Breast epithelium (tissue), 4 donors: ENCODE data around the gene TXLNG. TPM values are rescaled to one million over a fixed set of nuclear protein-coding genes. Genes with fewer than 3 reads are reported as not detected.

Experiments used
- DNase-seq, 2 donors: peaks; one replicate each; pipeline ENCODE4 v3.0.0-alpha.2; 2019; ENCODE audit warnings: low spot score in 2 of 2
- H3K27ac ChIP-seq, 2 donors: fragments of 200-600 bp; sonication (generic) in 1 of 2; one replicate each; pipeline ENCODE4 v1.5.1; 2016 to 2019; ENCODE audit warnings: mild to moderate bottlenecking in 1 of 2
- H3K27me3 ChIP-seq, 2 donors: fragments of 200-600 bp; sonication (generic) in 1 of 2; one replicate each; pipeline versions ENCODE4 v1.5.1 to v1.6.0; 2017 to 2019; ENCODE audit warnings: control low read depth in 1 of 2, mild to moderate bottlenecking in 1 of 2
- H3K36me3 ChIP-seq: fragments of 200-600 bp; one replicate; pipeline ENCODE4 v1.5.1; 2019
- H3K4me1 ChIP-seq, 2 donors: fragments of 200-600 bp; sonication (generic); one replicate each; pipeline ENCODE4 v1.5.1; 2016 to 2019; ENCODE audit warnings: control low read depth in 1 of 2
- H3K4me3 ChIP-seq, 3 donors: fragments of 200-600 bp; sonication (generic); 1 replicate in 2 of 3; 2 replicates in 1 of 3; pipeline ENCODE4 v1.5.1; 2016 to 2019; ENCODE audit warnings: mild to moderate bottlenecking in 3 of 3, moderate library complexity in 2 of 3
- H3K9me3 ChIP-seq, 2 donors: fragments of 200-600 bp; sonication (generic) in 1 of 2; one replicate each; pipeline ENCODE4 v1.5.1; 2016 to 2019; ENCODE audit warnings: control low read depth in 1 of 2
- CTCF ChIP-seq, 3 donors: fragments of 450-650 bp; IDR thresholded peaks; one replicate each; pipeline ENCODE4 v1.5.1; 2016 to 2017; ENCODE audit warnings: antibody characterized with exemption in 3 of 3, mild to moderate bottlenecking in 3 of 3, moderate library complexity in 3 of 3
- POLR2A ChIP-seq: fragments of 450-650 bp; IDR thresholded peaks from one replicate; pipeline ENCODE4 v1.6.1; 2016; ENCODE audit warnings: antibody characterized with exemption, mild to moderate bottlenecking, moderate library complexity
- POLR2AphosphoS5 ChIP-seq, 3 donors: sonication (generic); formaldehyde crosslinking; IDR thresholded peaks; one replicate each; pipeline ENCODE4 v1.6.1; 2017; ENCODE audit warnings: antibody characterized with exemption in 3 of 3
- intact Hi-C: fragments of 100-400 bp; cut with DNase I; formaldehyde crosslinking; loops from one replicate; pipeline ENCODE4 v1.15.1; 2023; ENCODE audit warnings: low total_unique reads
- total RNA-seq, 3 donors: library from RNA; depleted of rRNA; stranded (reverse); fragments of >200 nt; gene quantifications; one replicate each; pipeline ENCODE4 v1.1.0, GENCODE V29; 2016

The TXLNG gene
- total RNA-seq, 3 donors from 2014 or later = 23.7 to 31.5 (median 25.2) TPM

DNA sequence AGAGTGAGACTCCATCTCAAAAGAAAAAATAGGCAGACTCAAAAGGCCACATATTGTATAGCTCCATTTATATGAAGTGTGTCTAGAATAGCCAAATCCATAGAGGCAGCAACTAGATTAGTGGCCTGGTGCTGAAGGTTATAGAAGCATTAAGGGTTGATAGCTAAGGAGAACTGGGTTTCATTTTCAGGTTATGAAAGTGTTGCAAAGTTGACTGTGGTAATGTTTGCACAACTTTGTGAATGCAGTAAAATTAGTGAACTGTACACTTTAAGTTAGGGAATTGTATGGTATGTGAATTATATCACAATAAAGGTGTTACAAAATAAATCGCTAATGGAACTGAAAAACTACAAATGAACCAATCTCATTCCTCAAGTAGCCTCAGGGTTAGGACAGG, 28.3 kb downstream of the TXLNG start:
- Histone ChIP-seq H3K4me3 (no peak overlapping the region), H3K9me3 (no peaks in the 10 kb centered on the region), H3K36me3 (no peaks in the 10 kb centered on the region), H3K27me3 (no peaks in the 10 kb centered on the region), H3K27ac (no peak overlapping the region), H3K4me1 (no peaks in the 10 kb centered on the region)
- intact Hi-C loops = no loop called here
- DNase-seq = no peak
- TF ChIP-seq POLR2A (no peak), POLR2AphosphoS5 (IDR thresholded peaks at IDR 0.05) (no peak), CTCF (IDR thresholded peaks at IDR 0.05) (no peak)

GRCh38 chrX:16819634-16820033, 33.4 kb downstream of the TXLNG start:
- Histone ChIP-seq H3K27ac (no peak overlapping the region), H3K36me3 (no peaks in the 10 kb centered on the region), H3K4me1 (no peaks in the 10 kb centered on the region), H3K27me3 (no peaks in the 10 kb centered on the region), H3K9me3 (no peaks in the 10 kb centered on the region), H3K4me3 (no peak overlapping the region)
- intact Hi-C loops = loop anchor here (2.0 to 5.0 kb wide), 2 partner anchors 75 to 768 kb away; no protein-coding TSS in a partner anchor
- no peak for DNase-seq
- TF ChIP-seq POLR2A = no peak
- no peak for TF ChIP-seq POLR2AphosphoS5 (IDR thresholded peaks at IDR 0.05)
- TF ChIP-seq CTCF (IDR thresholded peaks at IDR 0.05) = no peak

GRCh38 chrX:16822723-16823122, 36.5 kb downstream of the TXLNG start:
- Histone ChIP-seq H3K9me3 (no peaks in the 10 kb centered on the region), H3K27me3 (no peaks in the 10 kb centered on the region), H3K36me3 (no peaks in the 10 kb centered on the region), H3K4me1 (no peaks in the 10 kb centered on the region), H3K4me3 (no peak overlapping the region), H3K27ac (no peak overlapping the region)
- intact Hi-C loops = loop anchor here (5.0 kb wide), 1 partner anchor 765 kb away; no protein-coding TSS in a partner anchor
- no peak for DNase-seq
- TF ChIP-seq CTCF (IDR thresholded peaks at IDR 0.05) (no peak), POLR2AphosphoS5 (IDR thresholded peaks at IDR 0.05) (no peak), POLR2A (no peak)

DNA sequence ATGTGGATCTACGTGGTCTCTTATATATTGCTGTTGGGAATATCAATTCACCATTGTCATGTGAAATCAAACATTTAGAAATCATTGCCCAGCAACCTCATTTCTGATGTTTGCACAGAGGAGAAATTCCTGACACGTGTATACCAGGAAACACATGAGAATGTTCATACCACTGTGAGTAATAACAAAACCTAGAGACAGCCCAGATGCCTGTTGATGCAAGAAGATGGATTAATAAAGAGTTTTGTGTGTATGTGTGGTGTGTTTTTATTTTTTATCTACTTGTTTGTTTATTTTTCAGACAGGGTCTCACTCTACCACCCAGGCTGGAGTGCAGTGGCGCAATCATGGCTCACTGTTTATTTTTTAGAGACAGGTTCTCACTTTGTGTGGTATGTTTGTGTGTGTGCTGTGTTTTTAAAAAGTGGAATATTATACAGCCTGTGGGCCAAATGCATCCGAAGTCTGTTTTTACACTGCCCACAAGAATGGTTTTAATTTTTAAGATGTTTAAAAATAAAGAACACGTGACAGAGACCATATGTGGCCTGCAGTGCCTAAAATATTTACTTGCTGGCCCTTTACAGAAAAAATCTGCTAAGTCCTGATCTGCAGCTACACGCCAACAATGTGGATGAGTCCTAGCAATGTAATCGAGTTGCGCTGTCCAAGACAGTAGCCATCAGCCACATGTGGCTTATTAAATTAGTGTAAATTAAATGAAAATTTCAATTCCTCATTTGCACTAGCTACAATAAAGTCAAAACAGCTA, 39.2 kb downstream of the TXLNG start:
- TF ChIP-seq CTCF (IDR thresholded peaks at IDR 0.05) (no peak), POLR2A (no peak), POLR2AphosphoS5 (IDR thresholded peaks at IDR 0.05) (no peak)
- H3K9me3 ChIP-seq = no peaks in the 10 kb centered on the region
- H3K4me1 ChIP-seq = no peaks in the 10 kb centered on the region
- no peak overlapping the region for H3K27ac ChIP-seq
- H3K27me3 ChIP-seq = no peaks in the 10 kb centered on the region
- intact Hi-C loops = loop anchor here (2.0 kb wide), 1 partner anchor 51 kb away; no protein-coding TSS in a partner anchor
- H3K36me3 ChIP-seq = no peaks in the 10 kb centered on the region
- no peak overlapping the region for H3K4me3 ChIP-seq
- DNase-seq = no peak

GRCh38 chrX:16826207-16826606, 39.9 kb downstream of the TXLNG start:
- Histone ChIP-seq H3K4me3 (no peak overlapping the region), H3K36me3 (no peaks in the 10 kb centered on the region), H3K27ac (no peak overlapping the region), H3K27me3 (no peaks in the 10 kb centered on the region), H3K9me3 (no peaks in the 10 kb centered on the region), H3K4me1 (no peaks in the 10 kb centered on the region)
- no peak for TF ChIP-seq POLR2A
- peak in 2 of 3 donors; percentile 28 to 42 for TF ChIP-seq CTCF (IDR thresholded peaks at IDR 0.05)
- DNase-seq = no peak
- intact Hi-C loops = no loop called here
